ENCODE data around the gene GCK.

The GCK gene

GRCh38 chr7:44215531-44215930 lies 26.3 kb upstream of the GCK start:
- H3K79me2 ChIP-seq (ENCODE audit: insufficient read depth, low read length): no peaks in the 10 kb centered on the region
- ATAC-seq (ENCODE audit: insufficient read depth, low read depth) (no peak), DNase-seq (no peak)
- TF ChIP-seq CTCF (IDR thresholded peaks at IDR 0.05; ENCODE audit: borderline replicate concordance, extremely low read depth, low read length, poor library complexity, severe bottlenecking) (no peak), EZH2 (IDR thresholded peaks at IDR 0.05; ENCODE audit: borderline replicate concordance, low read depth, low read length, severe bottlenecking) (no peak)
- no peak overlapping the region for H3K9ac ChIP-seq (ENCODE audit: low read depth, low read length)
- H3K4me1 ChIP-seq (ENCODE audit: insufficient read depth, low read length): no peaks in the 10 kb centered on the region
- peaks cover 37% of the 10 kb centered on the region for H3K36me3 ChIP-seq (ENCODE audit: insufficient read depth, low read length)
- no peaks in the 10 kb centered on the region for H3K27me3 ChIP-seq (ENCODE audit: insufficient read depth, low read length, poor library complexity)
- no peak overlapping the region for H3K4me3 ChIP-seq (ENCODE audit: low read depth in 1 of 2, low read length in 2 of 2)
- H2AFZ ChIP-seq (ENCODE audit: low read depth, low read length): no peak overlapping the region
- peaks cover 16% of the 10 kb centered on the region for H4K20me1 ChIP-seq (ENCODE audit: insufficient read depth, low read length)
- H3K4me2 ChIP-seq (ENCODE audit: insufficient read depth, low read length): no peak overlapping the region
- H3K27ac ChIP-seq (ENCODE audit: low read length): no peak overlapping the region
- H3K9me3 ChIP-seq (ENCODE audit: insufficient read depth, low read length, severe bottlenecking): no peaks in the 10 kb centered on the region

- Histone ChIP-seq H3K4me3 (ENCODE audit: low read depth in 1 of 2, low read length in 2 of 2) (no peak overlapping the region), H3K4me1 (ENCODE audit: insufficient read depth, low read length) (no peaks in the 10 kb centered on the region), H3K9ac (ENCODE audit: low read depth, low read length) (no peak overlapping the region), H3K36me3 (ENCODE audit: insufficient read depth, low read length) (peaks cover 52% of the 10 kb centered on the region), H3K9me3 (ENCODE audit: insufficient read depth, low read length, severe bottlenecking) (no peaks in the 10 kb centered on the region), H4K20me1 (ENCODE audit: insufficient read depth, low read length) (peaks cover 16% of the 10 kb centered on the region), H2AFZ (ENCODE audit: low read depth, low read length) (no peak overlapping the region), H3K27ac (ENCODE audit: low read length) (no peak overlapping the region), H3K27me3 (ENCODE audit: insufficient read depth, low read length, poor library complexity) (no peaks in the 10 kb centered on the region), H3K4me2 (ENCODE audit: insufficient read depth, low read length) (no peak overlapping the region), H3K79me2 (ENCODE audit: insufficient read depth, low read length) (no peaks in the 10 kb centered on the region)
- TF ChIP-seq EZH2 (IDR thresholded peaks at IDR 0.05; ENCODE audit: borderline replicate concordance, low read depth, low read length, severe bottlenecking) (no peak), CTCF (IDR thresholded peaks at IDR 0.05; ENCODE audit: borderline replicate concordance, extremely low read depth, low read length, poor library complexity, severe bottlenecking) (no peak)
- DNase-seq (no peak), ATAC-seq (ENCODE audit: insufficient read depth, low read depth) (no peak)
Measured at GRCh38 chr7:44213877-44214388, 24.7 kb upstream of the GCK start.

GRCh38 chr7:44213206-44213876 lies 24.1 kb upstream of the GCK start:
- Histone ChIP-seq H3K27ac (ENCODE audit: low read length) (no peak overlapping the region), H3K4me1 (ENCODE audit: insufficient read depth, low read length) (no peaks in the 10 kb centered on the region), H3K4me2 (ENCODE audit: insufficient read depth, low read length) (no peak overlapping the region), H3K9me3 (ENCODE audit: insufficient read depth, low read length, severe bottlenecking) (no peaks in the 10 kb centered on the region), H4K20me1 (ENCODE audit: insufficient read depth, low read length) (peaks cover 16% of the 10 kb centered on the region), H3K9ac (ENCODE audit: low read depth, low read length) (no peak overlapping the region), H2AFZ (ENCODE audit: low read depth, low read length) (no peak overlapping the region), H3K27me3 (ENCODE audit: insufficient read depth, low read length, poor library complexity) (no peaks in the 10 kb centered on the region), H3K79me2 (ENCODE audit: insufficient read depth, low read length) (no peaks in the 10 kb centered on the region), H3K4me3 (ENCODE audit: low read depth in 1 of 2, low read length in 2 of 2) (no peak overlapping the region), H3K36me3 (ENCODE audit: insufficient read depth, low read length) (peaks cover 58% of the 10 kb centered on the region)
- DNase-seq: no peak
- TF ChIP-seq CTCF (IDR thresholded peaks at IDR 0.05; ENCODE audit: borderline replicate concordance, extremely low read depth, low read length, poor library complexity, severe bottlenecking) (no peak), EZH2 (IDR thresholded peaks at IDR 0.05; ENCODE audit: borderline replicate concordance, low read depth, low read length, severe bottlenecking) (no peak)
- ATAC-seq (ENCODE audit: insufficient read depth, low read depth): no peak

Data from DND-41 (cell line).